Measurements from ENCODE around the gene MLST8. TPM values are rescaled to one million over a fixed set of nuclear protein-coding genes. Genes with fewer than 3 reads are reported as not detected.
"Not testable (repeated sequence)": the region's sequence is repeated elsewhere in the genome, so short reads cannot be mapped to it uniquely, and the experiment has no call there.

MLST8 gene
- polyA plus RNA-seq, 1 donor = 29.2 TPM

GRCh38 chr16:2230376-2230775 lies 25.1 kb downstream of the MLST8 start:
- DNase-seq (ENCODE audit: low read depth) = no peak

- DNase-seq (ENCODE audit: low read depth) = no peak
Measured at GRCh38 chr16:2231016-2231931, 26.0 kb downstream of the MLST8 start.

- no peak for DNase-seq (ENCODE audit: low read depth)
Measured at GRCh38 chr16:2232094-2232990, 27.1 kb downstream of the MLST8 start.

GRCh38 chr16:2233046-2233775 lies 28.0 kb downstream of the MLST8 start:
- no peak for DNase-seq (ENCODE audit: low read depth)

- DNase-seq (ENCODE audit: low read depth) = no peak
Measured at GRCh38 chr16:2233872-2234812, 28.9 kb downstream of the MLST8 start.

GRCh38 chr16:2234813-2235170 lies 29.5 kb downstream of the MLST8 start:
- no peak for DNase-seq (ENCODE audit: low read depth)

GRCh38 chr16:2235234-2235651 lies 30.0 kb downstream of the MLST8 start:
- DNase-seq (ENCODE audit: low read depth) = no peak

GRCh38 chr16:2235695-2236336 lies 30.6 kb downstream of the MLST8 start:
- DNase-seq (ENCODE audit: low read depth) = no peak

- DNase-seq (ENCODE audit: low read depth) = no peak
Measured at GRCh38 chr16:2236337-2237101, 31.3 kb downstream of the MLST8 start, which contains the start of gene DNASE1L2. DNASE1L2 (plus strand) TSS chr16:2236444; CDS start chr16:2236817, 373 bp downstream.

GRCh38 chr16:2237102-2237482 lies 31.8 kb downstream of the MLST8 start:
- no peak for DNase-seq (ENCODE audit: low read depth)

- DNase-seq (ENCODE audit: low read depth) = no peak
Measured at GRCh38 chr16:2237493-2238149, 32.4 kb downstream of the MLST8 start.

- no peak for DNase-seq (ENCODE audit: low read depth)
Measured at GRCh38 chr16:2238150-2238837, 33.0 kb downstream of the MLST8 start.

GRCh38 chr16:2238838-2239675 lies 33.8 kb downstream of the MLST8 start:
- no peak for DNase-seq (ENCODE audit: low read depth)

GRCh38 chr16:2240331-2240730 lies 35.1 kb downstream of the MLST8 start:
- not testable (repeated sequence) for DNase-seq (ENCODE audit: low read depth)

GRCh38 chr16:2242598-2242997 lies 37.3 kb downstream of the MLST8 start:
- no peak for DNase-seq (ENCODE audit: low read depth)

- no peak for DNase-seq (ENCODE audit: low read depth)
Measured at GRCh38 chr16:2243031-2243528, 37.8 kb downstream of the MLST8 start.

- DNase-seq (ENCODE audit: low read depth) = no peak
Measured at GRCh38 chr16:2243781-2244180, 38.5 kb downstream of the MLST8 start.
